NCI-H2196 treated with DMSO at 0.1 percent for 48 hours (cell line): Measurements from ENCODE around the gene RRP9.
"Not testable (repeated sequence)": the region's sequence is repeated elsewhere in the genome, so short reads cannot be mapped to it uniquely, and the experiment has no call there.

Experiments
- DNase-seq: peaks from one replicate; lab custom pipeline; 2025; ENCODE audit not compliant: unreplicated experiment; lab: John Stamatoyannopoulos, UW

Gene RRP9

DNA sequence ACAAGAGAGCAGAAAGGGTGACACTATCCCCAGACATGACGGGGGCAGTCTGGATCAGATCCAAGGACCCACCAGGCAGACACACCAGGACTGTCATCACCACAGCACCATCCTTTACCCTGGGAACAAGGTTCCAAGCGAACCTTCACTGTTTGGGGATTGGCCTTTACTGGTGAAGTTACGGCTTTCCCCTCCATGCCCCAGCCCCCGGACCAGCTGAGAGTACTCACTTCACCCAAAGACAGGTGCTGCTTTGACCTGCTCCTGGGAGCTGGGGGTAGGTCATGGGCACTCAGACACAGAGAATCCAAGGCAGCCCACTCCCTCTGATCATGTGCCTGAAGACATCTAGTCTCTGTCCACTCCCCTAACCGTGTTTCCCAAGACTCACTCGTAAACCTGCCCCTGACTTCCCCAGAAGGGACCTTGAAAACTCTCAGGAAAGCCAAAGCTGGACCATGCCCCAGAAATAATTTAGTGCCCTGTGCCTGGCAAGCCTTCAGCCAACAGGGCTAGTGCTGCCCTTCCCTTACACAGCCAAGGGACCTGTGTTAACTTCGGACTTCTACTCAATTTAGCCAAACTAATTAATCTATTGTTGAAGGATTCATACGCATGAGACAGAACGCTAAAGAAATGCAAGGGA lies 2.8 kb downstream of the RRP9 start:
- DNase-seq: no peak

DNA sequence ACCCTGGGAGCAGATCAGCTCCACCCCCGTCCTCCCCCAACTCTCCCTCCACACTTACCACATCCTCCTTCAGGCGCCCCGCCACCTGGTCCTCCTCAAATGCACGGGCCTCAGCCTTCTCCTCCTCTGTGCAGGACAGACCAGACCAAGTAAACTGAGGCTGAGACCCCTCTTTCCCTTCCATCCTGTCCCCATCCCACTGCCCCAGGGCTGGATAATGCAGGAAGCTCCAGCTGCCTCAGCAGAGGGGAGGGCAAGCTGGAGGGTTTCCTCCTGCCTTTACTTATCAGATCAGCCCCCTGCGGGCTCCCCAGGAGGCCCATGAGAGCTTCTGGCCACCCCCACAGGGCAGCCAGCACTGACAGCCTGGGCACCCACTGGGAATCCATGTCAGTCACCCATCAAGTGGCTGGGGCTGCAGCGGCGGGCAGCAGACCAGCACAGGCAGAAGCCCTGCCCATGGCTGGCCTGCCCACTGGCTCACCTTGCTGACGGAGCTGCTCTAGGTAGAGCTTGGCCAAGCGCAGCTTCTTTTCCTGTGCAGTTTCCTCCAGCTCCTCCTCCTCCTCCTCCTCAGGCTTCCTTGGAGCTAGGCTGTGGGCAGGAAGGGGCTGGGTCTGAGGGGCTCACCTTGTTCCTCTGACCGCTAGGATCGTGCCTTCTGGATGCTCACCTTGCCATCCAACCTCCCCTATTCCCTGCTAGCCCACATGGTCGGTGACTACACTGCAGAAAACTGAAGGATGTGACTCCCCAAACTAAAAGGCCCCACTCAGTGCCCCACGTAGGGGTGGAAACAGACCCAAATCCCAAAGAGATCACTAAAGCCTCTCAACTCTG lies 3.9 kb downstream of the RRP9 start:
- no peak for DNase-seq

GRCh38 chr3:51937014-51937413 lies 4.7 kb downstream of the RRP9 start:
- DNase-seq: no peak

GRCh38 chr3:51935886-51936755 lies 5.6 kb downstream of the RRP9 start:
- no peak for DNase-seq

DNA sequence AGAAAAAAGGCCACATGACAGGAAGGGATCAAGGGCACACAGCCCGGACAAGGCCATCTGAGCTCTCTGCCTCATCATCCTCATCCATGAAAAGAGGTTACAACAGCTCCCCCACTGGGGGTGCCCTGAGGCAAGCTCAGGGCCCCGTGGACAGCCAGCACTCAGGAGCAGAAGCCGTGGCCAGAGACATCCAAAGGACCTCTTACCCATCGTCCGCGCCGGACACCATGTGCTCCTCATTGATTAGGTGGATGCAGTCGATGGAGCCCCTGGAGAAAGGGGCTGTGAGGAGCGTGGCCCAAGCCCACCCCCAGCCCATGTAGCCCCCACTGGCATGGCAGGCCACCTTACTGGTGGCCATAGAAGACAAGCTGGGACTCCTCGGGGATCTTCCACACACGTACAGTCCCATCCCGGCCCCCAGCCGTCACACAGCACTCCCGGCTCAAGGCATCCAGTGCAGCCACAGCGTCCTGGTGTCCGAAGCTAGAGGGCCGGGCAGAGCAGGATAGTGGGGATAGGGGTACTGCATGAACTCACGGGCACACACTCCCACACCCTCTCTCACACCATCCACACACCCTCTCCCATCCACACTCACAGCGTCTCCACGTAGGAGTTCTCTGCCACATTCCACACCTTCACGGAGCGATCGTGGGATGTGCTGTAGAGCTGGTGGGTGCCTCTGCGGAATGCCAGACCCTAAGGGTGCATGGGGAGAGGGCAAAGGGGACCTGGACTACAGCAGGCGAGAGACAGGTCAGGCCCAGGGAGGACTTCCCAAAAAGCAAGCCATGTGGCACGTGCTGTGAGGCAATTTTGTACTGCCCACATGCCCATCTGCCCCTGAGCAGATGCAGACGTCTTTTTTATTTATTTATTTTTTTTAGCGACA lies 6.5 kb downstream of the RRP9 start:
- DNase-seq: no peak

GRCh38 chr3:51934139-51934850 lies 7.4 kb downstream of the RRP9 start:
- no peak for DNase-seq

GRCh38 chr3:51933471-51934138 lies 8.1 kb downstream of the RRP9 start:
- DNase-seq: no peak

- DNase-seq: no peak
Measured at GRCh38 chr3:51932471-51933370, 9.0 kb downstream of the RRP9 start.

DNA sequence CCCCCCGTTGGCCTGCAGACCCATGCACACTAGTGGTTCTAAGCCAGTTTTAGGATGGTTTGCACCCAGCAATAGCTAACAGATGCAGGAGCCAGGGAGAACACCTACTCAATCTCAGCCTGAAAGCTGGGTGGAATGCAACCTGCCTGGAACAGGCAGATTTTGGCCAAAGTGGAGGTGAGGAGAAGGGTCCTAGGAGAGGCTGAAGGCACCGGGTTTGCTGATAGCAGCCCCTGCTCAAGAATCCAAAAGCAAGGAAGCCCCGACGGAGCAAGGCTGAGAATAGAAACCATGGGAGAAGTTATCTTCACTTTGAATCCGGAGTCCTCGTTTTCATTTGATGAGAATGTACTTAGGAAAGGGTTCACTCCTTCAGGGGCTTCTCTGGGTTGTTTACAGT lies 9.9 kb downstream of the RRP9 start:
- no peak for DNase-seq

DNA sequence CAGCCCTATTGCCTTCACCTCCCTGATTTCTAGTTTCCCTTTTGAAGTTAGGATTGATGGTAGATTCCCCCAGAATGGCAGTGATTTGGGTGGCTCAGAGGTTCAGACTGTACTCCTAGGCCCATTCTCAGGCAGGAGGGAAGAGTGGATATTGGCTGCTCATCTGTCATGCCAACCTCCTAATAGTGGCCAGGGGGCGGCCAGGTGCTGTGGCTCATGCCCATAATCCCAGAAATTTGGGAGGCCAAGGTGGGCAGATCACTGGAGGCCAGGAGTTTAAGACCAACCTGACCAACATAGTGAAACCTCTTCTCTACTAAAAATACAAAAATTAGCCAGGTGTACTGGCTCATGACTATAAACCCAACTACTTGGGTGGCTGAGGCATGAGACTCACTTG lies 11.3 kb downstream of the RRP9 start:
- no peak for DNase-seq

- DNase-seq: no peak
Measured at GRCh38 chr3:51929420-51930003, 12.2 kb downstream of the RRP9 start.

GRCh38 chr3:51928981-51929380 lies 12.7 kb downstream of the RRP9 start:
- not testable (repeated sequence) for DNase-seq

- no peak for DNase-seq
Measured at GRCh38 chr3:51928438-51928837, 13.3 kb downstream of the RRP9 start.

GRCh38 chr3:51927061-51927977 lies 14.4 kb downstream of the RRP9 start:
- no peak for DNase-seq

DNA sequence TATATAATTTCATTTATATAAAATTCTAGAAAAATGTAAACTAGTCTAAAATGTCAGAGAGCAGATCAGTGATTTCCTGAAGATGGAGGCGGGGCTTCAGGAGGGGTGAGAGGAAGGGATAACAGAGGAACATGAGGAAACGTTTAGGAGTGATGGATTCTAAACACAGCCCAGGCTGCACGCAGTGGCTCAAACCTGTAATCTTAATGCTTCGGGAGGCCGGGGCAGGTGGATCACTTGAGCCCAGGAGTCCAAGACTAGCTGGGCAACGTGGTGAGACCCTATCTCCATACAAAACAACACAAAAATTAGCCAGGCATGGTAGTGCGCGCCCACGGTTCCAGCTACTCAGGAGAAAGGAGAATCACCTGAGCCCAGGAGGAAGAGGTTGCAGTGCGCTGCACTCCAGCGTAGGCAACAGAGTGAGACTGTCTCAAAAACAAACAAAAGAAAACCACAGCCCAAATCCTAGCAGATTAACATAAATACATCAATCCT lies 20.6 kb downstream of the RRP9 start:
- DNase-seq: no peak

GRCh38 chr3:51916418-51916817 lies 25.3 kb downstream of the RRP9 start:
- DNase-seq: no peak

DNA sequence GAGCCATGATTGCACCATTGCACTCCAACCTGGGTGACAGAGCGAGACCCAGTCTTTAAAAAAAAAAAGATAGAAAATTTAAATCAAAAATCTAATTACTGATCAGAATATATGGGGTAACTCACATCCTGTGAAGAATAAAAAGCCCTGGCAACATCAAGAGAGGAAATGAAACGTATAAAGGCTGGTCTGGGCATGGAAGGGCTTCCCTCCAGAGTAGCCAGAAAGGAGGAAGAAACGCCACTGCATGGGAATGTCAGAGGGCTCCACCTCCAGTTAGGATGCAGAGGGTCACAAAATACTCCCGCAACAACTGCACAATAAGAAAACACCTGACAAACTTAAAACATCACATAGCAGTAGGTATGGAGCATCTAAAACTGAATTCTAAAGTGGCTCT lies 33.7 kb downstream of the RRP9 start:
- no peak for DNase-seq
